ENCODE data around the gene POLR3GL.

POLR3GL gene

GRCh38 chr1:145967288-145967687, 2.8 kb downstream of the POLR3GL start:
- Histone ChIP-seq H3K4me3 (ENCODE audit: low read depth in 1 of 2, low read length in 2 of 2) (no peak overlapping the region), H3K9me3 (ENCODE audit: insufficient read depth, low read length, severe bottlenecking) (no peaks in the 10 kb centered on the region), H3K27ac (ENCODE audit: low read length) (no peak overlapping the region), H3K79me2 (ENCODE audit: insufficient read depth, low read length) (0 out of 2 replicates have a peak, but pooled peaks cover 5% of the 10 kb centered on the region), H3K4me1 (ENCODE audit: insufficient read depth, low read length) (peaks cover 30% of the 10 kb centered on the region), H4K20me1 (ENCODE audit: insufficient read depth, low read length) (no peaks in the 10 kb centered on the region), H3K4me2 (ENCODE audit: insufficient read depth, low read length) (no peak overlapping the region), H2AFZ (ENCODE audit: low read depth, low read length) (no peak overlapping the region), H3K36me3 (ENCODE audit: insufficient read depth, low read length) (no peaks in the 10 kb centered on the region), H3K9ac (ENCODE audit: low read depth, low read length) (no peak overlapping the region), H3K27me3 (ENCODE audit: insufficient read depth, low read length, poor library complexity) (peaks cover 12% of the 10 kb centered on the region)
- ATAC-seq (ENCODE audit: insufficient read depth, low read depth) (no peak), DNase-seq (no peak)
- TF ChIP-seq EZH2 (IDR thresholded peaks at IDR 0.05; ENCODE audit: borderline replicate concordance, low read depth, low read length, severe bottlenecking): no peak
- TF ChIP-seq CTCF (IDR thresholded peaks at IDR 0.05; ENCODE audit: borderline replicate concordance, extremely low read depth, low read length, poor library complexity, severe bottlenecking): no peak

GRCh38 chr1:145972580-145972979, 8.1 kb downstream of the POLR3GL start:
- no peaks in the 10 kb centered on the region for H4K20me1 ChIP-seq (ENCODE audit: insufficient read depth, low read length)
- H3K9ac ChIP-seq (ENCODE audit: low read depth, low read length): no peak overlapping the region
- H3K27ac ChIP-seq (ENCODE audit: low read length): no peak overlapping the region
- TF ChIP-seq EZH2 (IDR thresholded peaks at IDR 0.05; ENCODE audit: borderline replicate concordance, low read depth, low read length, severe bottlenecking) (no peak), CTCF (IDR thresholded peaks at IDR 0.05; ENCODE audit: borderline replicate concordance, extremely low read depth, low read length, poor library complexity, severe bottlenecking) (no peak)
- DNase-seq (no peak), ATAC-seq (ENCODE audit: insufficient read depth, low read depth) (no peak)
- H3K9me3 ChIP-seq (ENCODE audit: insufficient read depth, low read length, severe bottlenecking): no peaks in the 10 kb centered on the region
- H2AFZ ChIP-seq (ENCODE audit: low read depth, low read length): no peak overlapping the region
- H3K4me3 ChIP-seq (ENCODE audit: low read depth in 1 of 2, low read length in 2 of 2): no peak overlapping the region
- 0 out of 2 replicates have a peak, but pooled peaks cover 2% of the 10 kb centered on the region for H3K79me2 ChIP-seq (ENCODE audit: insufficient read depth, low read length)
- peaks cover 7% of the 10 kb centered on the region for H3K4me1 ChIP-seq (ENCODE audit: insufficient read depth, low read length)
- H3K36me3 ChIP-seq (ENCODE audit: insufficient read depth, low read length): no peaks in the 10 kb centered on the region
- H3K4me2 ChIP-seq (ENCODE audit: insufficient read depth, low read length): no peak overlapping the region
- no peaks in the 10 kb centered on the region for H3K27me3 ChIP-seq (ENCODE audit: insufficient read depth, low read length, poor library complexity)

- TF ChIP-seq EZH2 (IDR thresholded peaks at IDR 0.05; ENCODE audit: borderline replicate concordance, low read depth, low read length, severe bottlenecking) (no peak), CTCF (IDR thresholded peaks at IDR 0.05; ENCODE audit: borderline replicate concordance, extremely low read depth, low read length, poor library complexity, severe bottlenecking) (no peak)
- DNase-seq: no peak
- 0 out of 2 replicates have a peak, but pooled peaks cover 2% of the 10 kb centered on the region for H3K79me2 ChIP-seq (ENCODE audit: insufficient read depth, low read length)
- no peaks in the 10 kb centered on the region for H4K20me1 ChIP-seq (ENCODE audit: insufficient read depth, low read length)
- H2AFZ ChIP-seq (ENCODE audit: low read depth, low read length): no peak overlapping the region
- ATAC-seq (ENCODE audit: insufficient read depth, low read depth): no peak
- H3K4me2 ChIP-seq (ENCODE audit: insufficient read depth, low read length): no peak overlapping the region
- H3K9ac ChIP-seq (ENCODE audit: low read depth, low read length): no peak overlapping the region
- no peak overlapping the region for H3K27ac ChIP-seq (ENCODE audit: low read length)
- peaks cover 7% of the 10 kb centered on the region; the same call in 1 of the 2 replicates for H3K36me3 ChIP-seq (ENCODE audit: insufficient read depth, low read length)
- H3K9me3 ChIP-seq (ENCODE audit: insufficient read depth, low read length, severe bottlenecking): no peaks in the 10 kb centered on the region
- no peaks in the 10 kb centered on the region for H3K27me3 ChIP-seq (ENCODE audit: insufficient read depth, low read length, poor library complexity)
- H3K4me3 ChIP-seq (ENCODE audit: low read depth in 1 of 2, low read length in 2 of 2): no peak overlapping the region
- H3K4me1 ChIP-seq (ENCODE audit: insufficient read depth, low read length): peaks cover 29% of the 10 kb centered on the region
Measured at GRCh38 chr1:145974721-145975120, 10.2 kb downstream of the POLR3GL start.

GRCh38 chr1:145975216-145975615, 10.7 kb downstream of the POLR3GL start:
- Histone ChIP-seq H3K36me3 (ENCODE audit: insufficient read depth, low read length) (peaks cover 7% of the 10 kb centered on the region; the same call in 1 of the 2 replicates), H3K9me3 (ENCODE audit: insufficient read depth, low read length, severe bottlenecking) (no peaks in the 10 kb centered on the region), H3K9ac (ENCODE audit: low read depth, low read length) (no peak overlapping the region), H3K27me3 (ENCODE audit: insufficient read depth, low read length, poor library complexity) (no peaks in the 10 kb centered on the region), H2AFZ (ENCODE audit: low read depth, low read length) (no peak overlapping the region), H3K79me2 (ENCODE audit: insufficient read depth, low read length) (0 out of 2 replicates have a peak, but pooled peaks cover 2% of the 10 kb centered on the region), H4K20me1 (ENCODE audit: insufficient read depth, low read length) (no peaks in the 10 kb centered on the region), H3K27ac (ENCODE audit: low read length) (no peak overlapping the region), H3K4me1 (ENCODE audit: insufficient read depth, low read length) (peaks cover 34% of the 10 kb centered on the region), H3K4me3 (ENCODE audit: low read depth in 1 of 2, low read length in 2 of 2) (no peak overlapping the region), H3K4me2 (ENCODE audit: insufficient read depth, low read length) (no peak overlapping the region)
- no peak for ATAC-seq (ENCODE audit: insufficient read depth, low read depth)
- no peak for DNase-seq
- no peak for TF ChIP-seq CTCF (IDR thresholded peaks at IDR 0.05; ENCODE audit: borderline replicate concordance, extremely low read depth, low read length, poor library complexity, severe bottlenecking)
- TF ChIP-seq EZH2 (IDR thresholded peaks at IDR 0.05; ENCODE audit: borderline replicate concordance, low read depth, low read length, severe bottlenecking): no peak
